Measurements from ENCODE around the gene CD8B. TPM values are rescaled to one million over a fixed set of nuclear protein-coding genes. Genes with fewer than 3 reads are reported as not detected.
"Not testable (repeated sequence)": the region's sequence is repeated elsewhere in the genome, so short reads cannot be mapped to it uniquely, and the experiment has no call there.

Gene CD8B
- total RNA-seq, 2 donors from 2014 or later: not detected

DNA sequence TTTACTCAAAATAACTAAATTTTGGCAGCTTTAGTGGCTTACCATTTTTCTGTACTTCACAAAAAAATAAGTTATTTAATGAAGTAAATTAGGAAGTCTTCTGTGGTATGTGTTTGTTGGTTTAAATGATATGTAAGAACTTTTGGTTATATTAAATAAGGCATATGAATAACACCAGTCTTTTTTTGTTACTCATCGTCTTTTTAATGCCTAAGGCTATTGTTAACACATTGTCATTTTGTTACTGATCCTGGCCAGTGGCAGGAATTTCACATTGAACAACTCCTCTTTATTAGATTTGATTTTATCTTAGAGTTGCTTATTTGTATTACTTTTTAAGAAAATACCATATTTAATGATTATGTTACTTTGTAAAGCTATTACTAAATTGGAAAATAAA is 17.3 kb upstream of the CD8B start:
- DNase-seq; H3K4me1 ChIP-seq (ENCODE audit: control insufficient read depth, insufficient read depth, low read length); H3K27me3 ChIP-seq (ENCODE audit: control insufficient read depth, insufficient read depth, low read length, poor library complexity, severe bottlenecking); H3K4me3 Mint-ChIP-seq; H3K36me3 Mint-ChIP-seq (ENCODE audit: low read depth); H3K4me3 ChIP-seq (ENCODE audit: low read length); H3K27ac ChIP-seq (ENCODE audit: low read depth, low read length); H3K36me3 ChIP-seq (ENCODE audit: control insufficient read depth, insufficient read depth, low read length); H3K27ac Mint-ChIP-seq; H3K4me1 Mint-ChIP-seq; H3K9ac ChIP-seq (ENCODE audit: extremely low read depth, low read length, poor library complexity, severe bottlenecking); H3K27me3 Mint-ChIP-seq (ENCODE audit: insufficient read depth); H3K9me3 ChIP-seq (ENCODE audit: control insufficient read depth, low read length); H3K9me3 Mint-ChIP-seq: not testable (repeated sequence)
- WGBS, 2 experiments (ENCODE audit: insufficient coverage in 1 of 2, insufficient read length in 1 of 2): no CpG with 5 or more reads among the region's 1 CpG

DNA sequence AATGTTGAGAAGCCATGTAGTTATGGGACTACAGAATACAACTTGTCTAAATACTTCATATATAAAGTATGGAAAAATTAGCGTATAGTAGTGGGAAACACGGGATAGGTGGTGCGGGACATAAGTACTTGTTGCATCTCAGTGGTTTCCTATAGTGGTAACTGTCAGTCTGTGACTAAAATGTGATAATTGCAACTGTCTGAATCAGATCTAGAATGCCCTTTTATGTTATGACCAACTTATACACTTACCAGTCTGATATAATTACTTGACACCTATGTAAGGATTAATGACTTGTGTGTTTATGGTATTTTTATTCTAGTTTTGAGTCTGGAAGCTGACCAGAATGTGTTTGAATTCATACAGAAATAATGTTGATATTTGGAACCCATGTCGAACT is 9.3 kb upstream of the CD8B start:
- not testable (repeated sequence) for H3K36me3 ChIP-seq (ENCODE audit: control insufficient read depth, insufficient read depth, low read length); H3K4me1 ChIP-seq (ENCODE audit: control insufficient read depth, insufficient read depth, low read length); H3K36me3 Mint-ChIP-seq (ENCODE audit: low read depth); DNase-seq; H3K27me3 Mint-ChIP-seq (ENCODE audit: insufficient read depth); H3K4me3 Mint-ChIP-seq; H3K4me1 Mint-ChIP-seq; H3K27me3 ChIP-seq (ENCODE audit: control insufficient read depth, insufficient read depth, low read length, poor library complexity, severe bottlenecking); H3K9ac ChIP-seq (ENCODE audit: extremely low read depth, low read length, poor library complexity, severe bottlenecking); H3K9me3 Mint-ChIP-seq; H3K27ac ChIP-seq (ENCODE audit: low read depth, low read length); H3K27ac Mint-ChIP-seq; H3K9me3 ChIP-seq (ENCODE audit: control insufficient read depth, low read length); H3K4me3 ChIP-seq (ENCODE audit: low read length)
- WGBS, 2 experiments (ENCODE audit: insufficient coverage in 1 of 2, insufficient read length in 1 of 2): 80 to 89% methylated on average over 1 of the region's 4 CpGs

DNA sequence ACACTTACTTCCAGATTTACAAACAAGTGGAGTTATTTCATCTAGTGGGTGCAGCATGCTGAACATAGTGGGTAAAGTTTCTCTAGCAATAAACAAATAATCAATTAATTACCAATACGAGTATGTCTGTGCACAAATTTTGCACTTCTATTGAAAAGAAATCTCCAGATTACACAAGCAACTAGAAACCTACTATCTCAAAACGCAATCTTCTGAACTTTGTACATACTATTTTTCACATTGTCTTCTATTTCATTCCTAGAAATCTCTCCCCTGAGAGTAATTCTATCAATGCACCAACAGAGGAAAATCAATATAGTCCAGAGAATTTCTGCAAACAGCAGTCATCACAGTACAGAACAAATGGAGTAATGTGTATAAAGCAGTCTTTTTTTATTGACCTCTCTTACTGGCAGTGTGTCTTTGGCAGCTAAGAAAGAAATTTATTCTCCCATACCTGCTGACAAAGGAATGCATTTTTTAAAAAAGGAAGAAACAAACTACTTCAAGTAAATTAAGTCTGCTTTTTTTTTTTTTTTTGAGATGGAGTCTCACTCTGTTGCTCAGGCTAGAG is 7.3 kb upstream of the CD8B start:
- not testable (repeated sequence) for H3K9ac ChIP-seq (ENCODE audit: extremely low read depth, low read length, poor library complexity, severe bottlenecking); H3K4me3 Mint-ChIP-seq; H3K9me3 ChIP-seq (ENCODE audit: control insufficient read depth, low read length); H3K36me3 ChIP-seq (ENCODE audit: control insufficient read depth, insufficient read depth, low read length); H3K9me3 Mint-ChIP-seq; H3K27ac ChIP-seq (ENCODE audit: low read depth, low read length); H3K27ac Mint-ChIP-seq; H3K27me3 ChIP-seq (ENCODE audit: control insufficient read depth, insufficient read depth, low read length, poor library complexity, severe bottlenecking); H3K4me3 ChIP-seq (ENCODE audit: low read length); H3K4me1 Mint-ChIP-seq; DNase-seq; H3K27me3 Mint-ChIP-seq (ENCODE audit: insufficient read depth); H3K36me3 Mint-ChIP-seq (ENCODE audit: low read depth); H3K4me1 ChIP-seq (ENCODE audit: control insufficient read depth, insufficient read depth, low read length)
- WGBS, 2 experiments (ENCODE audit: insufficient coverage in 1 of 2, insufficient read length in 1 of 2): 97% methylated on average over 2 of the region's 2 CpGs; no CpG with 5 or more reads in 1 of the 2 experiments

DNA sequence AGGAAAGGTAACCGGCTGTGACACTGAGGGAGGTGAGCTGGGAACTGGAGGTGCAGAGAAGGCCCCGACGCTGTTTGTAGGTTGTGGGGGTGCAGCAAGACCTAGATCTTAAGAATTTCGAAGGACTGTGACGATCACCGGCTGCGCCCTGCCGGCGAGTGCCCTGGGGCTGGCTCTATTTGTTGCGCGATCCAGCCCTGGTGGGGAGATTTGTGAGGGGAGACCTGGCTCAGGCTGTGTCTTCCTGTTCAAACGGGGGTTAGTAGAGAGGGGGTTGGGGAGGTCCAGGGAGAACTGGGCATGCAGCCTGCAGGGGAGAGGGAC is 656 bp upstream of the CD8B start:
- H3K9me3 Mint-ChIP-seq; H3K4me3 ChIP-seq (ENCODE audit: low read length); H3K27me3 ChIP-seq (ENCODE audit: control insufficient read depth, insufficient read depth, low read length, poor library complexity, severe bottlenecking); H3K4me1 ChIP-seq (ENCODE audit: control insufficient read depth, insufficient read depth, low read length); H3K9me3 ChIP-seq (ENCODE audit: control insufficient read depth, low read length); DNase-seq; H3K36me3 ChIP-seq (ENCODE audit: control insufficient read depth, insufficient read depth, low read length); H3K4me1 Mint-ChIP-seq; H3K27ac Mint-ChIP-seq; H3K36me3 Mint-ChIP-seq (ENCODE audit: low read depth); H3K9ac ChIP-seq (ENCODE audit: extremely low read depth, low read length, poor library complexity, severe bottlenecking); H3K27ac ChIP-seq (ENCODE audit: low read depth, low read length): not testable (repeated sequence)
- Mint-ChIP-seq H3K27me3 (ENCODE audit: insufficient read depth) (peaks cover 27% of the 10 kb centered on the region), H3K4me3 (peak overlapping the region; percentile 39)
- WGBS, 2 experiments (ENCODE audit: insufficient coverage in 1 of 2, insufficient read length in 1 of 2): 27% methylated on average over 2 of the region's 12 CpGs; no CpG with 5 or more reads in 1 of the 2 experiments

DNA sequence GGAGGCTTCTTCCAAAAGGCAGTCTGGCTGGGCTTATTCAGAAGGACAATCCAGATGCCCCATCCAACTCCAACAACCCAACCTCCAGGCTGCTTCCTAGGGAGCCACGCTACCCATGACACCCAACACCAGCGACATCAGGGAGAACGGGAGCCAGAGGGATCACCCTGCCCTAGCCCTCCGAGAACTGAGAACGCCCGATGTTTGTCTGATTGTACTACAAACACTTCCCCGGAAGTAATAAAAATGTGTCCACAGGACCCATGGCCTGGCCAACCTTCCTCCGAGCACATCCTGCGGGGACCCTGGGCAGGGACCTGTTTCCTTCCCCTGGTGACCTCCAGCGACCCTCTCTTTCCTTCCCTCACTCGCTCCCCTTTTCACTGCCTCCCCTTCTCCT is 511 bp downstream of the CD8B start:
- not testable (repeated sequence) for H3K36me3 Mint-ChIP-seq (ENCODE audit: low read depth); H3K36me3 ChIP-seq (ENCODE audit: control insufficient read depth, insufficient read depth, low read length); DNase-seq; H3K27me3 ChIP-seq (ENCODE audit: control insufficient read depth, insufficient read depth, low read length, poor library complexity, severe bottlenecking); H3K9me3 ChIP-seq (ENCODE audit: control insufficient read depth, low read length); H3K9ac ChIP-seq (ENCODE audit: extremely low read depth, low read length, poor library complexity, severe bottlenecking); H3K27ac ChIP-seq (ENCODE audit: low read depth, low read length); H3K4me3 ChIP-seq (ENCODE audit: low read length); H3K9me3 Mint-ChIP-seq; H3K4me1 ChIP-seq (ENCODE audit: control insufficient read depth, insufficient read depth, low read length); H3K4me1 Mint-ChIP-seq; H3K27ac Mint-ChIP-seq
- WGBS, 2 experiments (ENCODE audit: insufficient coverage in 1 of 2, insufficient read length in 1 of 2): 83 to 100% methylated on average over 1 to 11 of the region's 11 CpGs
- H3K4me3 Mint-ChIP-seq: peak overlapping the region; percentile 39
- peaks cover 27% of the 10 kb centered on the region for H3K27me3 Mint-ChIP-seq (ENCODE audit: insufficient read depth)

DNA sequence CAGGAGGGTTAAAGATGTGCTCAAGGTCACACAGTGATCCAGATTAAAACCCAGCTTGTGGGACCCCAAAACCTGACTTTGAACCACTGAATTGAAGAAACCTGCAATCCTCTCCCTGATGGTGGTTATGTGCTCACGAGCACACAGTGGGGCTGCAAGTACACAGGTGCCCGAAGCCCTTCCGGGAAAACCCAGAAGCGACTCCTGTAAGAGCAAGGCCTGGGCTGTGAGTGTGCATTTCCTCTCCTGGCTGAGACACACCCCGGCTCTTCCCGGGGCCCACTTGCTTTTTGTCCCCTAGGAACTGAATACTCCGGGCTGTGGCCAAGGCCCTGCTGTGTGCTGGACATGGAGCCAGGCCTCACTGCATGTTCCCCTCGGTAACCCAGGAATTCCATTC is 1.1 kb downstream of the CD8B start:
- H3K27me3 Mint-ChIP-seq (ENCODE audit: insufficient read depth): peaks cover 30% of the 10 kb centered on the region
- H3K9me3 Mint-ChIP-seq; H3K4me1 Mint-ChIP-seq; H3K36me3 Mint-ChIP-seq (ENCODE audit: low read depth); H3K36me3 ChIP-seq (ENCODE audit: control insufficient read depth, insufficient read depth, low read length); H3K9ac ChIP-seq (ENCODE audit: extremely low read depth, low read length, poor library complexity, severe bottlenecking); H3K4me1 ChIP-seq (ENCODE audit: control insufficient read depth, insufficient read depth, low read length); H3K4me3 ChIP-seq (ENCODE audit: low read length); H3K27ac Mint-ChIP-seq; H3K9me3 ChIP-seq (ENCODE audit: control insufficient read depth, low read length); H3K4me3 Mint-ChIP-seq; H3K27ac ChIP-seq (ENCODE audit: low read depth, low read length); H3K27me3 ChIP-seq (ENCODE audit: control insufficient read depth, insufficient read depth, low read length, poor library complexity, severe bottlenecking); DNase-seq: not testable (repeated sequence)
- WGBS, 2 experiments (ENCODE audit: insufficient coverage in 1 of 2, insufficient read length in 1 of 2): 87 to 100% methylated on average over 1 to 6 of the region's 8 CpGs

DNA sequence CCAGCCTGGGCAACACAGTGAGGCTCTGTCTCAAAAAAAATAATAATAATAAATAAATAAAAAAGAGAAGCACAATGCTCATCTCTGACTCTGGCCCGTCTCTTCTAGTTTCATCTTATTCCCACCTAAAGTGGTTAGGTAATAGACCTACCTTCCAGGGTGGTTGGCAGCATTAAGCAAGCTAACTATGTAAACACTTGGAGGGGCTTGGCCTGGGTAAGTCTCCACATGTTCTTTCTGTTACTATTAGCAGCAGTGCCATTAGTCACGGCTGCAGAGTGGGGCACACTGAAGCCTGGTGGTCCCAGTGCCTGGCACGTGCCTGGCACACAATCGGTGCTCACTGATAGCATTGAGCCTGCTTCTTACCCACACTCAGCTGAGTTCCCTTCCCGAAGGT is 4.0 kb downstream of the CD8B start:
- H3K4me3 ChIP-seq (ENCODE audit: low read length); H3K9ac ChIP-seq (ENCODE audit: extremely low read depth, low read length, poor library complexity, severe bottlenecking); H3K27me3 ChIP-seq (ENCODE audit: control insufficient read depth, insufficient read depth, low read length, poor library complexity, severe bottlenecking); H3K4me1 Mint-ChIP-seq; H3K27ac Mint-ChIP-seq; H3K9me3 Mint-ChIP-seq; H3K9me3 ChIP-seq (ENCODE audit: control insufficient read depth, low read length); H3K36me3 Mint-ChIP-seq (ENCODE audit: low read depth); H3K4me1 ChIP-seq (ENCODE audit: control insufficient read depth, insufficient read depth, low read length); H3K36me3 ChIP-seq (ENCODE audit: control insufficient read depth, insufficient read depth, low read length); H3K27ac ChIP-seq (ENCODE audit: low read depth, low read length); DNase-seq; H3K4me3 Mint-ChIP-seq: not testable (repeated sequence)
- 92 to 98% methylated on average over 4 to 5 of the region's 5 CpGs for WGBS, 2 experiments (ENCODE audit: insufficient coverage in 1 of 2, insufficient read length in 1 of 2)
- H3K27me3 Mint-ChIP-seq (ENCODE audit: insufficient read depth): peaks cover 21% of the 10 kb centered on the region

Measured in endodermal cell (in vitro differentiated cells).